Prostate gland (tissue), 2 donors: ENCODE results near the gene NFKBIB. TPM values are rescaled to one million over a fixed set of nuclear protein-coding genes. Genes with fewer than 3 reads are reported as not detected.

Source experiments
- DNase-seq: peaks from one replicate; pipeline ENCODE4 v3.0.0-alpha.2; 2019; ENCODE audit warnings: low spot score
- H3K27ac ChIP-seq, 2 donors: fragments of 200-600 bp; sonication (generic); 2 replicates each; pipeline ENCODE4 v1.5.1; 2017 to 2019
- H3K27me3 ChIP-seq: fragments of 200-600 bp; sonication (generic); replicated peaks from 2 replicates; pipeline ENCODE4 v1.5.1; 2019; ENCODE audit not compliant: insufficient read depth
- H3K36me3 ChIP-seq, 2 donors: fragments of 200-600 bp; sonication (generic); 1 replicate in 1 of 2; 2 replicates in 1 of 2; pipeline versions ENCODE4 v1.5.1 to v1.8.1; 2017 to 2019
- H3K4me1 ChIP-seq: fragments of 200-600 bp; sonication (generic); replicated peaks from 2 replicates; pipeline ENCODE4 v1.5.1; 2019
- H3K4me3 ChIP-seq, 2 donors: fragments of 200-600 bp; sonication (generic); 2 replicates each; pipeline ENCODE4 v1.5.1; 2017 to 2019
- H3K9me3 ChIP-seq: fragments of 200-600 bp; sonication (generic); 2 replicates; pipeline ENCODE4 v1.5.1; 2017
- POLR2A ChIP-seq: fragments of 450-650 bp; IDR thresholded peaks from one replicate; pipeline ENCODE4 v1.6.1; 2016; ENCODE audit warnings: antibody characterized with exemption, mild to moderate bottlenecking
- POLR2AphosphoS5 ChIP-seq: sonication (generic); formaldehyde crosslinking; IDR thresholded peaks from one replicate; pipeline ENCODE4 v1.6.1; 2017; ENCODE audit warnings: antibody characterized with exemption
- WGBS: methylation state at CpG from one replicate; pipeline ENCODE4 v1.1.5; 2018; 5-methylcytosine and 5-hydroxymethylcytosine counted together
- intact Hi-C: fragments of 100-400 bp; cut with DNase I; formaldehyde crosslinking; loops from one replicate; pipeline ENCODE4 v1.14.2; 2022
- total RNA-seq, 2 donors: library from RNA; depleted of rRNA; stranded (reverse); fragments of >200 nt; gene quantifications; one replicate each; pipeline ENCODE4 v1.1.0, GENCODE V29; 2016
- TF ChIP-seq, protein P1 (sequence below), 4 experiments: fragments of 200-600 bp in 2 of 4; fragments of 450-650 bp in 2 of 4; sonication (generic) in 2 of 4; IDR thresholded peaks; 1 replicate in 3 of 4; 2 replicates in 1 of 4; pipeline ENCODE4 v1.5.1; 2016 to 2019; ENCODE audit warnings: antibody characterized with exemption in 4 of 4, mild to moderate bottlenecking in 2 of 4, moderate library complexity in 2 of 4

NFKBIB gene
- total RNA-seq, 2 donors from 2014 or later, result 29.8 to 50.6 TPM

DNA sequence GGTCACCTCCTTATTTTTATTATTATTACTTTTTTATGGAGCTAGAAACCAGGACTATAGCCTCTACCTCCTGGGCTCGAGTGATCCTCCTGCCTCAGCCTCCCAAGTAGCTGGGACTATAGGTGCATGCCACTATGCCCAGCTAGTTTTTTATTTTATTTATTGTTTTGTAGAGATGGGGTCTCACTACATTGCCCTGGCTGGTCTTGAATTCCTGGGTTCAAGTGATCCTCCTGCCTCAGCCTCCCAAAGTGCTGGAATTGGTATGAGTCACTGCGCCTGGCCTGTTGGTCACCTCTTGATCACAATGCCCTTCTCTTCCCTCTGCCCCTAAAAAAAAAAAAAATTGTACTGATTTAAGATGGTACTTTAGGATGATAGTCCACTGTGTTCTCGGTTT lies 51.4 kb downstream of the NFKBIB start:
- H3K4me3 ChIP-seq, result no peak overlapping the region
- WGBS, result 91% methylated on average over 3 of the region's 3 CpGs
- TF ChIP-seq, protein P1, sequence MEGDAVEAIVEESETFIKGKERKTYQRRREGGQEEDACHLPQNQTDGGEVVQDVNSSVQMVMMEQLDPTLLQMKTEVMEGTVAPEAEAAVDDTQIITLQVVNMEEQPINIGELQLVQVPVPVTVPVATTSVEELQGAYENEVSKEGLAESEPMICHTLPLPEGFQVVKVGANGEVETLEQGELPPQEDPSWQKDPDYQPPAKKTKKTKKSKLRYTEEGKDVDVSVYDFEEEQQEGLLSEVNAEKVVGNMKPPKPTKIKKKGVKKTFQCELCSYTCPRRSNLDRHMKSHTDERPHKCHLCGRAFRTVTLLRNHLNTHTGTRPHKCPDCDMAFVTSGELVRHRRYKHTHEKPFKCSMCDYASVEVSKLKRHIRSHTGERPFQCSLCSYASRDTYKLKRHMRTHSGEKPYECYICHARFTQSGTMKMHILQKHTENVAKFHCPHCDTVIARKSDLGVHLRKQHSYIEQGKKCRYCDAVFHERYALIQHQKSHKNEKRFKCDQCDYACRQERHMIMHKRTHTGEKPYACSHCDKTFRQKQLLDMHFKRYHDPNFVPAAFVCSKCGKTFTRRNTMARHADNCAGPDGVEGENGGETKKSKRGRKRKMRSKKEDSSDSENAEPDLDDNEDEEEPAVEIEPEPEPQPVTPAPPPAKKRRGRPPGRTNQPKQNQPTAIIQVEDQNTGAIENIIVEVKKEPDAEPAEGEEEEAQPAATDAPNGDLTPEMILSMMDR (IDR thresholded peaks at IDR 0.05), result no peak
- no peak for TF ChIP-seq POLR2A
- no peak for TF ChIP-seq POLR2AphosphoS5
- H3K27me3 ChIP-seq, result no peaks in the 10 kb centered on the region
- DNase-seq, result no peak
- no peaks in the 10 kb centered on the region for H3K36me3 ChIP-seq
- no peaks in the 10 kb centered on the region for H3K9me3 ChIP-seq
- no peak overlapping the region for H3K27ac ChIP-seq
- intact Hi-C loops, result no loop called here
- peaks cover 7% of the 10 kb centered on the region for H3K4me1 ChIP-seq

- DNase-seq, result no peak
- Histone ChIP-seq H3K9me3 (no peaks in the 10 kb centered on the region), H3K36me3 (no peaks in the 10 kb centered on the region), H3K27me3 (no peaks in the 10 kb centered on the region), H3K4me1 (peaks cover 7% of the 10 kb centered on the region), H3K4me3 (no peak overlapping the region), H3K27ac (no peak overlapping the region)
- intact Hi-C loops, result no loop called here
- no peak for TF ChIP-seq POLR2AphosphoS5
- TF ChIP-seq, protein P1 (IDR thresholded peaks at IDR 0.05), result peak in 2 of 4 experiments; percentile 35 to 38
- TF ChIP-seq POLR2A, result no peak
- 60% methylated on average over 13 of the region's 13 CpGs for WGBS
Observed at GRCh38 chr19:38952395-38953165, 52.8 kb downstream of the NFKBIB start.

- Histone ChIP-seq H3K9me3 (no peaks in the 10 kb centered on the region), H3K4me1 (peaks cover 7% of the 10 kb centered on the region), H3K4me3 (no peak overlapping the region), H3K27ac (no peak overlapping the region), H3K36me3 (no peaks in the 10 kb centered on the region), H3K27me3 (no peaks in the 10 kb centered on the region)
- DNase-seq, result no peak
- intact Hi-C loops, result no loop called here
- 79% methylated on average over 4 of the region's 4 CpGs for WGBS
- TF ChIP-seq, protein P1 (IDR thresholded peaks at IDR 0.05), result no peak
- TF ChIP-seq POLR2AphosphoS5, result no peak
Observed at GRCh38 chr19:38953677-38954076, 53.9 kb downstream of the NFKBIB start.

- Histone ChIP-seq H3K4me3 (no peak overlapping the region), H3K27ac (no peak overlapping the region), H3K36me3 (no peaks in the 10 kb centered on the region), H3K27me3 (no peaks in the 10 kb centered on the region), H3K9me3 (no peaks in the 10 kb centered on the region), H3K4me1 (no peaks in the 10 kb centered on the region)
- no peak for DNase-seq
- no peak for TF ChIP-seq POLR2A
- no peak for TF ChIP-seq POLR2AphosphoS5
- TF ChIP-seq, protein P1 (IDR thresholded peaks at IDR 0.05), result no peak
- 72% methylated on average over 2 of the region's 2 CpGs for WGBS
- intact Hi-C loops, result no loop called here
Observed at GRCh38 chr19:38956264-38956663, 56.5 kb downstream of the NFKBIB start.

DNA sequence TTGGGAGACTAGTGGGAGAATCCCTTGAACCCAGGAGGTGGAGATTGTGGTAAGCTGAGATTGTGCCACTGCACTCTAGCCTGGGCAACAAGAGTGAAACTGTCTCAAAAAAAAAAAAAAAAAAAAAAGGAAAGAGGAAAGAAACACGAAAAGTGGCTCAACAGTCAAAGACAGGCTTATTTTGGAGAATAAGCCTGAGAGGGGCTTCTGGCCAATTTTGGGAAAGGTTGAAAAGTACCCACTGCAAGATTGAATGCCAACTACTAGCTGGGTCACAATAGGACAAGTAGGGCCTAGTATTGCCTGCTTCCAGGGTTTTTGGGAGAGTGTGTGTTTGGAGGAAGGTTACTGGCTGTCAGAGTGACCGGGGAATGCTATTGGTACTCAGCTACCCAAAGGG lies 58.5 kb downstream of the NFKBIB start:
- no peaks in the 10 kb centered on the region for H3K4me1 ChIP-seq
- TF ChIP-seq POLR2AphosphoS5, result no peak
- TF ChIP-seq POLR2A, result no peak
- TF ChIP-seq, protein P1 (IDR thresholded peaks at IDR 0.05), result no peak
- H3K27ac ChIP-seq, result no peak overlapping the region
- intact Hi-C loops, result no loop called here
- no peak overlapping the region for H3K4me3 ChIP-seq
- WGBS, result 91% methylated on average over 2 of the region's 2 CpGs
- no peaks in the 10 kb centered on the region for H3K27me3 ChIP-seq
- no peak for DNase-seq
- no peaks in the 10 kb centered on the region for H3K9me3 ChIP-seq
- no peaks in the 10 kb centered on the region for H3K36me3 ChIP-seq
